Endothelial cell of umbilical vein (primary cell): ENCODE data around the gene PLPP3. TPM values are rescaled to one million over a fixed set of nuclear protein-coding genes. Genes with fewer than 3 reads are reported as not detected.

Source experiments
- BruUV-seq: library from RNA; stranded (reverse); fragments of 400-500 nt; replicated peaks from 2 replicates; lab custom pipeline; 2021; lab: Mats Ljungman, UMichigan
- CTCF ChIA-PET: fragments of 300-600, 350-600 bp; sonication (Branson Sonifier 250); formaldehyde crosslinking; loops from one replicate; lab custom pipeline; 2021; ENCODE audit warnings: antibody characterized with exemption, inconsistent platforms; lab: Charles Lee
- POLR2A ChIA-PET: fragments of 300-600, 350-600 bp; sonication (Branson Sonifier 250); formaldehyde crosslinking; loops from one replicate; lab custom pipeline; 2021; ENCODE audit warnings: antibody characterized with exemption, inconsistent platforms; lab: Charles Lee
- DNase-seq: peaks from one replicate; pipeline ENCODE4 v3.0.0-alpha.2; 2011; ENCODE audit warnings: low read depth, low spot score
- FAIRE-seq: peaks from 2 replicates; lab custom pipeline; 2011; peaks lifted over from hg19 to GRCh38; lab: Jason Lieb, UNC
- H2AFZ ChIP-seq: 2 replicates; pipeline ENCODE4 v1.6.0; 2012; ENCODE audit warnings: low read depth, low read length, control low read depth, inconsistent platforms
- H3K27ac ChIP-seq: 2 replicates; pipeline ENCODE4 v1.5.1; 2011; ENCODE audit warnings: low read depth, mild to moderate bottlenecking, control low read depth, low read length, moderate library complexity; ENCODE audit not compliant: insufficient read depth
- H3K27me3 ChIP-seq, 2 experiments: 2 replicates each; pipeline versions ENCODE4 v1.6.0 to v1.6.1; 2011; ENCODE audit warnings: low read length in 2 of 2, mixed read lengths in 1 of 2; ENCODE audit not compliant: control insufficient read depth in 2 of 2, insufficient read depth in 2 of 2
- H3K36me3 ChIP-seq, 2 experiments: 2 replicates in 1 of 2; 3 replicates in 1 of 2; pipeline ENCODE4 v1.5.1; 2011; ENCODE audit warnings: low read length in 2 of 2, mild to moderate bottlenecking in 1 of 2, moderate library complexity in 1 of 2; ENCODE audit not compliant: control insufficient read depth in 2 of 2, insufficient read depth in 2 of 2; ENCODE audit errors: extremely low read depth in 1 of 2
- H3K4me1 ChIP-seq: 3 replicates; pipeline ENCODE4 v1.5.1; 2011; ENCODE audit warnings: mild to moderate bottlenecking, low read length; ENCODE audit not compliant: control insufficient read depth, insufficient read depth; ENCODE audit errors: extremely low read depth
- H3K4me2 ChIP-seq: 2 replicates; pipeline ENCODE4 v1.6.1; 2011; ENCODE audit warnings: low read length, control low read depth, mixed read lengths; ENCODE audit not compliant: insufficient read depth
- H3K4me3 ChIP-seq, 3 experiments: fragments of 200-600 bp in 1 of 3; sonication (generic), shearing (Covaris generic) in 1 of 3; replicated peaks in 1 of 3; 2 replicates each; pipeline ENCODE4 v1.5.1; 2011 to 2016; ENCODE audit warnings: control low read depth in 3 of 3, low read length in 3 of 3, mild to moderate bottlenecking in 2 of 3, inconsistent platforms in 1 of 3, low read depth in 1 of 3, moderate library complexity in 1 of 3; ENCODE audit not compliant: insufficient read depth in 1 of 3
- H3K79me2 ChIP-seq: 2 replicates; pipeline ENCODE4 v1.6.0; 2012; ENCODE audit warnings: low read length, inconsistent platforms; ENCODE audit not compliant: control insufficient read depth, insufficient read depth
- H3K9ac ChIP-seq: replicated peaks from 2 replicates; pipeline ENCODE3; 2011; ENCODE audit warnings: low read length, control low read depth; ENCODE audit not compliant: insufficient read depth; ENCODE audit errors: extremely low read depth
- H3K9me1 ChIP-seq: replicated peaks from 3 replicates; pipeline ENCODE4 v1.6.0; 2011; ENCODE audit warnings: mild to moderate bottlenecking, low read length; ENCODE audit not compliant: control insufficient read depth, insufficient read depth; ENCODE audit errors: extremely low read depth
- H3K9me3 ChIP-seq: replicated peaks from 2 replicates; pipeline ENCODE4 v1.5.1; 2012; ENCODE audit warnings: low read length, inconsistent platforms; ENCODE audit not compliant: control insufficient read depth, insufficient read depth
- H4K20me1 ChIP-seq: replicated peaks from 2 replicates; pipeline ENCODE3; 2011; ENCODE audit warnings: mild to moderate bottlenecking, low read length; ENCODE audit not compliant: control insufficient read depth, insufficient read depth; ENCODE audit errors: extremely low read depth
- EZH2 ChIP-seq: IDR thresholded peaks from 2 replicates; pipeline ENCODE4 v1.6.1; 2012; ENCODE audit warnings: borderline replicate concordance, low read depth, mild to moderate bottlenecking, moderate library complexity, low read length, inconsistent platforms; ENCODE audit not compliant: severe bottlenecking
- FOS ChIP-seq: IDR thresholded peaks from 2 replicates; pipeline ENCODE4 v1.6.1; 2011; ENCODE audit warnings: mild to moderate bottlenecking, low read length, moderate library complexity, borderline replicate concordance; ENCODE audit not compliant: insufficient read depth
- GATA2 ChIP-seq: IDR thresholded peaks from 2 replicates; pipeline ENCODE4 v1.7.0; 2011; ENCODE audit warnings: low read depth, mild to moderate bottlenecking, moderate library complexity, mixed read lengths, low read length; ENCODE audit not compliant: insufficient read length, insufficient read depth
- JUN ChIP-seq: IDR thresholded peaks from 2 replicates; pipeline ENCODE4 v1.6.1; 2011; ENCODE audit warnings: borderline replicate concordance, low read depth; ENCODE audit not compliant: insufficient read length, insufficient read depth
- MYC ChIP-seq: IDR thresholded peaks from one replicate; pipeline ENCODE4 v1.6.1; 2011; ENCODE audit warnings: mild to moderate bottlenecking, low read depth, low read length
- POLR2A ChIP-seq: IDR thresholded peaks from 2 replicates; pipeline ENCODE4 v1.6.1; 2012; ENCODE audit warnings: low read depth, mild to moderate bottlenecking, control low read depth, low read length
- POLR2AphosphoS5 ChIP-seq: IDR thresholded peaks from 2 replicates; pipeline ENCODE4 v1.6.1; 2012; ENCODE audit warnings: low read depth, mild to moderate bottlenecking, control low read depth, low read length, moderate library complexity; ENCODE audit not compliant: insufficient read depth
- dilution Hi-C: fragments of 300-500 bp; cut with MboI; formaldehyde crosslinking; loops from one replicate; pipeline ENCODE4 v1.15.0; 2019; ENCODE audit warnings: low sequenced_read_pairs; ENCODE audit not compliant: extremely low pct_ligation_motif_present
- intact Hi-C: fragments of 100-400 bp; cut with micrococcal nuclease; formaldehyde crosslinking; loops from one replicate; pipeline ENCODE4 v1.10.0; 2022
- polyA plus RNA-seq, 4 experiments: library from polyadenylated mRNA; depleted of rRNA in 3 of 4; stranded (reverse) in 3 of 4; unstranded in 1 of 4; fragments of >200 nt; gene quantifications; 2 replicates each; pipeline versions ENCODE4 v1.2.1 to v1.2.3, GENCODE V29; 2011 to 2012; ENCODE audit warnings: missing spikeins in 1 of 4
- total RNA-seq: library from RNA; stranded (reverse); gene quantifications from 2 replicates; pipeline ENCODE4 v1.2.3, GENCODE V29; 2021
- TF ChIP-seq, protein P1 (sequence below), 2 donors: IDR thresholded peaks; 1 replicate in 1 of 2; 2 replicates in 1 of 2; pipeline ENCODE4 v1.5.1; 2011; ENCODE audit warnings: low read length in 2 of 2, mild to moderate bottlenecking in 2 of 2, moderate library complexity in 2 of 2, control low read depth in 1 of 2, inconsistent platforms in 1 of 2, low read depth in 1 of 2; ENCODE audit not compliant: insufficient read depth in 1 of 2; ENCODE audit errors: extremely low read depth in 1 of 2
- TF ChIP-seq, protein P2 (sequence below): IDR thresholded peaks from 2 replicates; pipeline ENCODE4 v1.6.1; 2011; ENCODE audit not compliant: insufficient read depth, insufficient read length

Gene PLPP3
- total and polyA plus RNA-seq, 2 donors (not counting 3 experiments of a cell fraction or from before 2014, with no cell fraction given), result 11.3 to 14.1 TPM

DNA sequence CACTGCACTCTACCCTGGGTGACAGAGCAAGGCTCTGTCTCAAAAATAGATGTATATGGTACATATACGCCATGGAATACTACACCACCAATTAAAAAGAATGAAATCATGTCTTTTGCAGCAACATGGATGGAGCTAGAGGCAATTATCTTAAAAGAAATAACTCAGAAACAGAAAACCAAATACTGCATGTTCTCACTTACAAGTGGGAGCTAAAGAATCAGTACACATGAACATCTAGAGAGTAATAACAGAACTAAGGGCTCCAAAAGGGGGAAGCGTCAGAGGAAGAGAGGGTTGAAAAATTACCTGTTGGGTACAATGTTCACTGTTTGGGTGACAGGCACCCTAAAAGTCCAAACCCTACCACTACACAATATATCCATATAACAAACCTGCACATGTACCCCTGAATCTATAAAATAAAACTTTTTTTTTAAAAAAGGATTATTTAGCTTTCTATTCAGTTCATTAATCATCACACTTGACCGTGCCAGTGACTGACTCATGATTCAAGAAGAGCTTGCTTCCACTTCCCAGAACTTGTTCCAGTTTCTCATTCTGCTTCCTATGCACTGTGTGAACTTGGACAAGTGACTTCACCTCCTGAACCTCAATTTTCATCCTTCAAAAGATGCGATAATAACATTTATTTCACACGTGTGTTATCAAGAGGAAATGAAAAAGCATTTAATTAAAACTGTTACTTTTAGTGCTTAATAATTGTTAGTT, 109.6 kb downstream of the PLPP3 start:
- Histone ChIP-seq H3K4me2 (peak overlapping the region; percentile 55), H4K20me1 (no peaks in the 10 kb centered on the region), H3K4me3 (no peak overlapping the region), H3K9me3 (no peaks in the 10 kb centered on the region), H3K4me1 (peaks cover 8% of the 10 kb centered on the region), H3K9ac (no peak overlapping the region), H3K36me3 (no peaks in the 10 kb centered on the region), H3K27ac (peak overlapping the region; percentile 31), H3K79me2 (no peaks in the 10 kb centered on the region), H2AFZ (no peak overlapping the region), H3K27me3 (no peaks in the 10 kb centered on the region), H3K9me1 (no peaks in the 10 kb centered on the region)
- ChIA-PET CTCF (interaction anchor here (0.9 to 2.0 kb wide), 8 partner anchors 10 to 168 kb away, joined by 3 to 15 read pairs (median 4); partner anchors contain the start of gene PLPP3), POLR2A (no interaction called here)
- intact Hi-C loops (no loop called here), dilution Hi-C loops (no loop called here)
- FAIRE-seq (peak; percentile 73), DNase-seq (peak; percentile 62)
- no peak for TF ChIP-seq MYC
- peak; percentile 13 for TF ChIP-seq JUN
- TF ChIP-seq FOS, result peak; percentile 66
- no TSS peak for BruUV-seq

DNA sequence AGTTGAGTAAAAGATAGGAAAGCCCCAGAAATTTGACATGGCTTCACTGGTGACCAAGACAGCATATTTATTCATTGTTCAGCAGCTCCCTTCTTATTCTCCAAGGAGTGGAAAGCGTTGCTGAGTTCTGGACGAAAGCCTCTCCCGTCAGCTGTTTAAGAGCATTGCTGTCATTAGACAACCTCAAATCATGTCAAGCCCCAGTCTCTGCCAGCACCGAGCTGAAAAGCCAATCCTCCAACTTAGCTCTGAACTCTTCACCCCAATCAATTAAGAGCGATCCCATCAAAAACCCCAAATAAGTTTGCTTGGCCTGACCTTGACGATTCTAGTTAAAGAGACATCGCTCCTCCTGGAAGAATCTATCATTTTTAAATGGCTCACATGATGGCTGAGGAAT, 110.8 kb downstream of the PLPP3 start:
- H3K27me3 ChIP-seq, result no peaks in the 10 kb centered on the region
- no peaks in the 10 kb centered on the region for H3K36me3 ChIP-seq
- dilution Hi-C loops (no loop called here), intact Hi-C loops (no loop called here)
- ChIA-PET POLR2A (no interaction called here), CTCF (no interaction called here)
- H3K4me3 ChIP-seq, result no peak overlapping the region
- TF ChIP-seq EZH2, result no peak
- no peak for TF ChIP-seq POLR2A
- no peak for TF ChIP-seq FOS
- TF ChIP-seq MYC, result no peak
- TF ChIP-seq, protein P1, sequence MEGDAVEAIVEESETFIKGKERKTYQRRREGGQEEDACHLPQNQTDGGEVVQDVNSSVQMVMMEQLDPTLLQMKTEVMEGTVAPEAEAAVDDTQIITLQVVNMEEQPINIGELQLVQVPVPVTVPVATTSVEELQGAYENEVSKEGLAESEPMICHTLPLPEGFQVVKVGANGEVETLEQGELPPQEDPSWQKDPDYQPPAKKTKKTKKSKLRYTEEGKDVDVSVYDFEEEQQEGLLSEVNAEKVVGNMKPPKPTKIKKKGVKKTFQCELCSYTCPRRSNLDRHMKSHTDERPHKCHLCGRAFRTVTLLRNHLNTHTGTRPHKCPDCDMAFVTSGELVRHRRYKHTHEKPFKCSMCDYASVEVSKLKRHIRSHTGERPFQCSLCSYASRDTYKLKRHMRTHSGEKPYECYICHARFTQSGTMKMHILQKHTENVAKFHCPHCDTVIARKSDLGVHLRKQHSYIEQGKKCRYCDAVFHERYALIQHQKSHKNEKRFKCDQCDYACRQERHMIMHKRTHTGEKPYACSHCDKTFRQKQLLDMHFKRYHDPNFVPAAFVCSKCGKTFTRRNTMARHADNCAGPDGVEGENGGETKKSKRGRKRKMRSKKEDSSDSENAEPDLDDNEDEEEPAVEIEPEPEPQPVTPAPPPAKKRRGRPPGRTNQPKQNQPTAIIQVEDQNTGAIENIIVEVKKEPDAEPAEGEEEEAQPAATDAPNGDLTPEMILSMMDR (IDR thresholded peaks at IDR 0.05; ENCODE audit: extremely low read depth in 1 of 2, insufficient read depth in 1 of 2, low read depth in 1 of 2, low read length in 2 of 2), result no peak
- TF ChIP-seq, protein P2, sequence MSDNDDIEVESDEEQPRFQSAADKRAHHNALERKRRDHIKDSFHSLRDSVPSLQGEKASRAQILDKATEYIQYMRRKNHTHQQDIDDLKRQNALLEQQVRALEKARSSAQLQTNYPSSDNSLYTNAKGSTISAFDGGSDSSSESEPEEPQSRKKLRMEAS, result no peak
- TF ChIP-seq GATA2, result no peak
- TF ChIP-seq POLR2AphosphoS5, result no peak
- TF ChIP-seq JUN, result no peak
- H3K4me1 ChIP-seq, result peaks cover 8% of the 10 kb centered on the region
- H3K9ac ChIP-seq, result no peak overlapping the region
- DNase-seq (no peak), FAIRE-seq (no peak)
- H3K27ac ChIP-seq, result no peak overlapping the region
- no peak overlapping the region for H3K4me2 ChIP-seq
- H3K9me3 ChIP-seq, result no peaks in the 10 kb centered on the region
- no peaks in the 10 kb centered on the region for H3K79me2 ChIP-seq
- no peak overlapping the region for H2AFZ ChIP-seq
- no peaks in the 10 kb centered on the region for H3K9me1 ChIP-seq
- no peaks in the 10 kb centered on the region for H4K20me1 ChIP-seq
- no TSS peak for BruUV-seq
